ENCODE measurements around the gene CYP4F12. TPM values are rescaled to one million over a fixed set of nuclear protein-coding genes. Genes with fewer than 3 reads are reported as not detected.

The CYP4F12 gene
- polyA plus RNA-seq, 3 donors from 2014 or later: not detected

Other genes with a start within 250 kb of the CYP4F12 start
- gene WIZ, start 223.1 kb upstream of the CYP4F12 start, polyA plus RNA-seq: 1 to 10 TPM in 1 of 3 donors, under 1 TPM in 1, not detected in 1; 0.78 to 1.5 TPM
- gene RASAL3, start 208.5 kb upstream of the CYP4F12 start, polyA plus RNA-seq: 100 to 1,000 TPM in 1 of 3 donors, 10 to 100 TPM in 2; 71.5 to 114 (median 89.1) TPM
- under 1 TPM in 2 of 3 donors, not detected in 1; 0.10 to 0.17 TPM for gene PGLYRP2, start 193.6 kb upstream of the CYP4F12 start, polyA plus RNA-seq
- 1 to 10 TPM in 2 of 3 donors, not detected in 1; 1.3 to 2.7 TPM for gene CYP4F22, start 164.6 kb upstream of the CYP4F12 start, polyA plus RNA-seq
- not detected for gene CYP4F8, start 57.9 kb upstream of the CYP4F12 start, polyA plus RNA-seq
- gene CYP4F3, start 32.2 kb upstream of the CYP4F12 start, polyA plus RNA-seq: not detected
- gene OR10H2, start 54.9 kb downstream of the CYP4F12 start, polyA plus RNA-seq: not detected
- gene OR10H3, start 64.9 kb downstream of the CYP4F12 start, polyA plus RNA-seq: not detected
- gene OR10H5, start 114.6 kb downstream of the CYP4F12 start, polyA plus RNA-seq: not detected
- not detected for gene OR10H1, start 142.6 kb downstream of the CYP4F12 start, polyA plus RNA-seq
- not detected for gene CYP4F2, start 225.0 kb downstream of the CYP4F12 start, polyA plus RNA-seq

All from immature natural killer cell (primary cell).